HG02678 (cell line): ENCODE measurements around the gene PPP1R3F.

Experiments used
- ATAC-seq: cut with Tn5 transposase; IDR thresholded peaks from one replicate; pipeline ENCODE4 v1.9.1; 2021; ENCODE audit warnings: mild to moderate bottlenecking, moderate library complexity; ENCODE audit not compliant: unreplicated experiment

The PPP1R3F gene

GRCh38 chrX:49249071-49249470, 20.5 kb upstream of the PPP1R3F start:
- ATAC-seq = no peak

GRCh38 chrX:49249616-49250015, 20.0 kb upstream of the PPP1R3F start:
- ATAC-seq = no peak

- ATAC-seq = no peak
Observed at GRCh38 chrX:49250066-49250465, 19.5 kb upstream of the PPP1R3F start.

GRCh38 chrX:49250578-49250977, 19.0 kb upstream of the PPP1R3F start:
- ATAC-seq = no peak

DNA sequence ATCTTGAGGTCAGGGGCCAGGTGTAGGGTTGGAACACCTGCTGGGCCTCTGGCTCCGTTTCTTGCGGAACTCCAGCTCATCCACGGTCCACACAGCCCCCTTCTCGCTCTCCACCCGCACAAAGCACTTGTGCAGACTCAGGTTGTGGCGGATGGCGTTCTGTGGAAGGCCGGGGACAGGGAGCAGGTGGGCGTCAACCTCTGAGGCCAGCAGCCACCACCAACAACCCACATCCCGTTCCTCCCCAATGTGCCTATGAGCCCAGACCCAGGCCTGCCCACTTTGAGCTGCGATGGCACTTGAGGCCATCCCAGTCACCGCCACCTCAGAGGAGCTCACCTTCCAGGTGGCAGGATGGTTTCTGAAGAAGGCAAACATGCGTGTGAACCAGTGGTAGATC, 18.3 kb upstream of the PPP1R3F start:
- ATAC-seq = no peak

DNA sequence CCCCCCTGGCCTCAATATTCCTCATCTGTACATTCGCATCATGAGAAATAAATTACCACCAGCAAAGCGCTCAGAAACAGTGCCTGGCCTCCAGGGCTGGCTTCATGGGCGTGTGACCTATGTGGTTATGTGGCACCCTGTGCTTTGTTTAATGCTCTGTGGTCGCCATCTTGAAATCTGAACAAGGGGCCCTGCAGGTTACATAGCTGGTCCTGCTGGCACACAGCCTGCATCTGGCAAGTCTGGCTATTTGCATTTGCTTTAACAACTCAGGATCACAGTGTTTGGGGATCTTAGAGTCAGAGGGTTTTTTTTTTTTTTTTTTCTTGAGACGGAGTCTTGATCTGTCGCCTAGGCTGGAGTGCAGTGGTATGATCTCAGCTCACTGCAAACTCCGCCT, 15.0 kb upstream of the PPP1R3F start:
- no peak for ATAC-seq

GRCh38 chrX:49256268-49256995, 13.2 kb upstream of the PPP1R3F start:
- ATAC-seq = no peak

GRCh38 chrX:49257074-49257790, 12.4 kb upstream of the PPP1R3F start:
- no peak for ATAC-seq

DNA sequence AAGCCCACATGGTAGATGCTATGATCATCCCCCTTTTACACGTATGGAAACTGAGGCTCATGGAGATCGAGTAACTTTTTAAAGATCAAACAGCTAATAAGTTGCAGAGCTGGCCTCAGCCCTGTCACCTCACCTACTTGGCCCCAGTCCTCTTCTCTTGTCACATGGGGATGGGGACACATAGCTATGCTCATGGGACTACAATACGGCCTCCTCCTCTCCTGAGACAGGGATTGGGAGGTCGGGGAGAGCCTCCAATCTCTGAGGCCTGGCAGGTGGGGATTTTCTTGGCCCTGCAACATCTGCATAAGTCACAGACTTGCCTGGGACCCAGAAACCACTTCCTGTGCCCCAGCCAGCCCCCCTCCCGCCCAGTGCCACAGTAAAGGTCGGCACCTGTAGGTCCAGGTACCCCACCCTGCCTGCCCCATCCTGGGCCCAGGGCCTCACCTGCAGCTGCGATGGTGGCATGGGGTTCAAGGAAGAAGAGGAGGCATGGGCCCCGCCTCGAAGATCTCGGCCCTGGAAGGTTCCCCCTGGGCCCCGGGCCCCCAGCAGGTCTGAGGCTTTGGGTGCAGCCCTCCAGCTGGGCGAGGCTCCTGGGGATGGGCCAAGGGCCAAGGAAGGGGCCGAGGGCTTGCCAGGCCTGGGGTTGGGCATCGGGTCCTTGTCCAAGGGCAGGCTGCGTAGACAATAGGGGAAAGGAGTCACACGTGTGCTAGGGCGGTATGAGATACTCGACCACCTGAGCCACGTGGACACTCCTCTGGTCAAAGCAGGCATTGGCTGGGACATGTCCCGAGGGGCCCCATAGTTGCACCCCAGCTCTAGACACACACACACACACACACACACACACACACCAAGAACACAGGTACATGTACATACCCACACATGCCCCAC, 11.5 kb upstream of the PPP1R3F start:
- no peak for ATAC-seq

DNA sequence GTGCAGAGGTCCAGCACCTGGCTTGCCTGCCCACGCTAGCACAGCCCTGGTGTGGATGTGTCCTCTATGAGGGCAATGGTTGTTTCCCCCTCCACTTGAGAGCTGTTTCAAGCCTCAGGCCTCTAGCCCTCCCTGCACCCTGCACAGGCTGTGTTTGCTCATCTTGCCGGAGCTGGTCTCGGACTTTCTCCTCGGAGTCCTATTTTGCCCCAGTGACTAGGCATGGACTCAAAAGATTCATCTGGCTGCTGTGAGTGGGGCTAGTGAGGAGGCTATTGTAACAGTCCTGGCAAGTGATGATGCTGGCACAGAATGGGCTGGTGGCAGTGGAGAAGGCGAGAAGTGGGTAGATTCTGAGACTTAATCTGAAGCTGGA, 10.9 kb upstream of the PPP1R3F start:
- ATAC-seq = no peak

DNA sequence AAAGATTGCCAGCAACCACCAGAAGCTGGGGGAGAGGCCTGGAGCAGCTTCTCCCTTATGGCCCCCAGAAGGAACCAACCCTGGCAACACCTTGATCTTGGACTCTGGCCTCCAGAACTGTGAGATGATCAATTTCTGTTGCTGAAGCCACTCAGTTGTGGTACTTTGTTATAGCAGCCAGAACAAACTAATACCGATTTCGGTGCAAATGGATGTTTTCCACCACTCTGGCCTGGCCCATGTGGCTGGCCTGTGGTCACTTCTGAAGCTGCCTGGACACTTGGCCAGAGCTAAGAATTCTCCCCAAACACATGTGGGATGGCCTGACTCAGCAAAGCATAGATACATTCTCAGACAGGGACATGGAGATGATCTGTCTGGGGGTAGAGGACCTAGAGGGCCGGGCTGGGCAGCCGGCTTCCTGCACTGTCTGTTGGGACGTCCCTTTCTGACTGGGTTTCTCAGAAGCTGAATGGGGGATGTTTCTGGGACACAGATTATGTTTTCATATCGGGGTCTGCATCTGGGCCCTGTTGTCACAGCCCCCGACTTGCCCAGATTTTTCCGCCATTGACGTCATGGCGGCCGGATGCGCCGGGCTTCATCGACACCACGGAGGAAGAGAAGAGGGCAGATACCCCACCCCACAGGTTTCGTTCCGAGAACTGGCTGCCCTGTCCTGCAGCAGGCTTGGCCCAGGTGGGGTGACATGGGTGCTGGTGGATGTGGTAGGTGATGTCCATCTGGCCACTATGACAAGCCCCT, 9.2 kb upstream of the PPP1R3F start:
- ATAC-seq = no peak

- ATAC-seq = no peak
Observed at GRCh38 chrX:49262603-49263002, 7.0 kb upstream of the PPP1R3F start.

DNA sequence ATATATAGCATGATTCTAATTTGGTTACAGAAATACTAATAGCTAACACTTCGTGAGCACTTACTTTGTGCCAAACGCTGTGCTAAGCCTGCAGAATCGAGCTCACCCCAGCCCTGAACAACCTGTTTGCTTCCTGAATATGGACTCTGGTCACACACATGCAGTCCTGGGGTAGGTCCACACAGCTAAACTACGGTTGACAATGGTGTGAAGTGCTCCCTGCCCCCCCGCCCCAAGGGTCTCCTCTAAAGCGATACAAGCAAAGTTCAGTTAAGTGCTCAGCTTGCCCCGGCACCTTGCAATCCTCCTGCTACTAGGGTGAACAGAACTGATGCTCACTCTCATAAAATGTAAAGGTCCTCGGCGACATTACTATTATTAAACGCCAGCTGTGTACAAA, 6.0 kb upstream of the PPP1R3F start:
- ATAC-seq = no peak

GRCh38 chrX:49264460-49264859, 5.1 kb upstream of the PPP1R3F start, which contains the start of gene FOXP3:
FOXP3 (minus strand) TSS chrX:49264710; CDS start chrX:49258505, 6,205 bp downstream.
- ATAC-seq = no peak

DNA sequence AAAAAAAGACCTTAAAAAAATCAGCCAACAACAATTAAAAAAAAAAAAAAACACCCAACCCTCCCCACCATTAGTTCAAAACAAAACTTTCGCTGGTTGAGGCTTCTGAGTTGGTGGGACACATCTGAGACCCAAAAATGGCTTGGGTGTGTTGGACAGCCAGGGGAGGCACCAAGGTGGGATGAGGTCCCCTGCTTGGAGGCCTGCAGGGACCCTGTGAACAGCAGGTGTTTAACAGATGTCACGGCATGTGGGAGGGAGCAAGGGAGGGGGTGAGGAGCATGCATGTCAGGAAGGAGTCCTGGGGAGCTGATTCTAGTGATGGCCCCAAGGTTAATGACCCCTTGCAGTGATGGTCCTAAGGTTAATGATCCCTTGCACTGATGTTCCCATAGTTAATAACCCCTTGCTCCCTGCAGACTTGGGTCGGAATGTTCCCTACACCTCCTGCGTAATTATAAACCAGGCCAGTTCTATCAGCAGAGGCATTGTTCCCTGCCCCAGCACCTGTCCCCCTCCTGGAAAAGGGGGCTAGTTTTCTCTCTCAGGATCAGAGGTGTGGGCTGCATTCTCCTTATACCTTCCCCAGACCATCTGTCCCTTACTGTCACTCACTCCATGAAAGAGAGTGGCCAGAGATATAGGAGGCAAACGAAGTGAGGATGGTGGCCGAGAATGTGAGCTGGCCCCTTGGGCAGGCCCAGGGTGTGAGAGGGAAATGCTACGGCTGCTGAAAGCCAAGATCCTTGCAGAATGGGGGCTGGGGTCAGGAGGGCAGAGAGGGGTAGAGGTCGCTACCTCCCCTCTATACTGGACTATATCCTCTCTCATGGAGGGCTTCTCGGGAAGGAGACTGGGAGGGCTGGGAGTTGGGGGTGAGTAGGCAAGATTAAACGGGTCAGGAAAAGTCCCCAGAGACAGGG, 2.8 kb upstream of the PPP1R3F start:
- ATAC-seq = no peak

GRCh38 chrX:49268702-49269009, 937 bp upstream of the PPP1R3F start:
- ATAC-seq = no peak

GRCh38 chrX:49269010-49269766, 405 bp upstream of the PPP1R3F start:
- ATAC-seq = peak; percentile 85

GRCh38 chrX:49270249-49270921, 792 bp downstream of the PPP1R3F start:
- ATAC-seq = no peak

- no peak for ATAC-seq
Observed at GRCh38 chrX:49271341-49271740, 1.7 kb downstream of the PPP1R3F start.
